ENCODE data around the gene TRIM9. TPM values are rescaled to one million over a fixed set of nuclear protein-coding genes. Genes with fewer than 3 reads are reported as not detected.

The TRIM9 gene
- total RNA-seq, 3 donors from 2014 or later: 0.72 to 8.7 (median 3.9) TPM

DNA sequence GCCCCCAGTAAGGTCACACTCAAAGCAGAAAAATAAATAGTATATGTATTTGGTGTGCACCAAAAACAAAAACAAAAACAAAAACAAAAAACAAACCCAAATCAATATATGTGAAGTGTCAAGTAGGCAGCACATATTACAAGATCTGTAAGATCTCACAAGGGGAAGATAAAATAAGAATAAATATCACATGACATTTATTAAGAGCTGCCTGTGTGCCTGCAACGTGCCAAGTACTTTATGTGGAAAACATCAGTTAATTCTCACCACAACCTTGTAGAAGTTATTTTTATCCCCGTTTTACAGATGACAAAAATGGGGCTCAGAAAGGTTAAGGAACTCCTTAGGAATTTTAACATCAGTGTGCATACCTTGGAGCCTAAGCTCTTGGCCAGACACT lies 26.6 kb downstream of the TRIM9 start:
- intact Hi-C loops (cut with DNase I, micrococcal nuclease): no loop called here
- no peaks in the 10 kb centered on the region for H3K9me3 ChIP-seq
- TF ChIP-seq, protein P1, sequence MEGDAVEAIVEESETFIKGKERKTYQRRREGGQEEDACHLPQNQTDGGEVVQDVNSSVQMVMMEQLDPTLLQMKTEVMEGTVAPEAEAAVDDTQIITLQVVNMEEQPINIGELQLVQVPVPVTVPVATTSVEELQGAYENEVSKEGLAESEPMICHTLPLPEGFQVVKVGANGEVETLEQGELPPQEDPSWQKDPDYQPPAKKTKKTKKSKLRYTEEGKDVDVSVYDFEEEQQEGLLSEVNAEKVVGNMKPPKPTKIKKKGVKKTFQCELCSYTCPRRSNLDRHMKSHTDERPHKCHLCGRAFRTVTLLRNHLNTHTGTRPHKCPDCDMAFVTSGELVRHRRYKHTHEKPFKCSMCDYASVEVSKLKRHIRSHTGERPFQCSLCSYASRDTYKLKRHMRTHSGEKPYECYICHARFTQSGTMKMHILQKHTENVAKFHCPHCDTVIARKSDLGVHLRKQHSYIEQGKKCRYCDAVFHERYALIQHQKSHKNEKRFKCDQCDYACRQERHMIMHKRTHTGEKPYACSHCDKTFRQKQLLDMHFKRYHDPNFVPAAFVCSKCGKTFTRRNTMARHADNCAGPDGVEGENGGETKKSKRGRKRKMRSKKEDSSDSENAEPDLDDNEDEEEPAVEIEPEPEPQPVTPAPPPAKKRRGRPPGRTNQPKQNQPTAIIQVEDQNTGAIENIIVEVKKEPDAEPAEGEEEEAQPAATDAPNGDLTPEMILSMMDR (IDR thresholded peaks at IDR 0.05): no peak
- no peaks in the 10 kb centered on the region for H3K36me3 ChIP-seq (ENCODE audit: low read depth)
- no peak for ATAC-seq
- no peaks in the 10 kb centered on the region for H3K4me1 ChIP-seq (ENCODE audit: low read depth)
- DNase-seq: no peak
- no peak overlapping the region for H3K4me3 ChIP-seq

DNA sequence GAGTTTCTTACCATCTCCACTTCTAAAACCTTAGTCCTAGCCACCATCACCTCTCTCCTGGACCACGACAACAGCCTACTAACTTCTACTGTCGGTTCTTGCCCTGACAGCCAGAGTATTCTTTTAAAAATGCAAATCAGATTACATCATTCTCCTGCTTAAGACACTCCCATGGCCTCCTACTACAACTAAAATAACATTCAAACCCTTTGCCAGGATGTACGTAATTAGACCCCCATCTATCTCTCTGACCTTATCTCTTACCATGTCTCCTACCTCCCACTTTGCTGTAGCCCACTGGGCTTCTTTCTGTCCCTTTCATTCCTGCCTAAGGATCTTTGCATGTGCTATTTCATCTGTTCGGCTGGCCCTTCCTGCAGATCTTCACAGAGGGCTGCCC lies 27.6 kb downstream of the TRIM9 start:
- Histone ChIP-seq H3K36me3 (ENCODE audit: low read depth) (no peaks in the 10 kb centered on the region), H3K4me1 (ENCODE audit: low read depth) (no peaks in the 10 kb centered on the region), H3K4me3 (no peak overlapping the region), H3K9me3 (no peaks in the 10 kb centered on the region)
- DNase-seq (no peak), ATAC-seq (no peak)
- intact Hi-C loops (cut with DNase I, micrococcal nuclease): no loop called here
- TF ChIP-seq, protein P1 (IDR thresholded peaks at IDR 0.05): no peak

DNA sequence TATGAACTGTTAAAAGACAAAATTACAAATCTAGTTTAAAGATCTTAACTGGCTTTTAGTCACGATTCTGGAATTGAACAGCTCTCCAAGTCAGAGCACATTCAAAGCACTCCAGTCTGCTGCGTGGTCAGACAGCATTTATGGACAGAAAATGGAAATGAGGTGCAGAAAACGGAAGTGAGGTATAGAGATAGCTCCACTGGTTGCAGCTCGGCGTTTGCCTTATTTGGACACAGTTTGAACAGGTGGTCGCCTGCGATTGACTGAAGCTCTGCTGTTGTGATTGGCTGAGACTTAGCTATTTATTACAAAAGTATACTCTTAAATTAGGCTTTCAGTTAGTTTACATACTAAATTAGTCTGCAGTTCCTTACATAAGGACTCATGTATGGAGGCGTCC lies 28.3 kb downstream of the TRIM9 start:
- TF ChIP-seq, protein P1 (IDR thresholded peaks at IDR 0.05): no peak
- Histone ChIP-seq H3K9me3 (no peaks in the 10 kb centered on the region), H3K4me1 (ENCODE audit: low read depth) (no peaks in the 10 kb centered on the region), H3K36me3 (ENCODE audit: low read depth) (no peaks in the 10 kb centered on the region), H3K4me3 (no peak overlapping the region)
- intact Hi-C loops (cut with DNase I, micrococcal nuclease): no loop called here
- no peak for DNase-seq
- no peak for ATAC-seq

DNA sequence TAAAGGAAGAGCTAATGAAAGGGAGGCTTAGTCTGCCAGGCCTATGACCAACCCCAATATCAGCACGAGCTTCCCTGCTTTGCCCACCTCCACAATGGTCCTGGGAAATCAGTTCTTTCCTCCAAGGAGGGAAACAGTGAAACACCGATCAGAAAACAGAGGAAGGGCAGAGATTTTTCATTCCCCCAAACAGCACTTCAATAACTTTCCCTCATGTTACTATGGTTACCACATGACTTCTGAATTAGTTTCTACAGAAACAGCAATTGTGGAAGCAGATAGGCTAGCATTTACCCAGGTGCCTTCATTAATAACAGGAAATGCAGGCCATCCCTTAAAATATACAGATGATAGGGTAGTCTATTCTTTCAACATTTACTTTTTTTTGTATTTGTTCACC lies 35.9 kb downstream of the TRIM9 start:
- H3K36me3 ChIP-seq (ENCODE audit: low read depth): no peaks in the 10 kb centered on the region
- no peak overlapping the region for H3K4me3 ChIP-seq
- intact Hi-C loops (cut with DNase I, micrococcal nuclease): no loop called here
- no peaks in the 10 kb centered on the region for H3K4me1 ChIP-seq (ENCODE audit: low read depth)
- ATAC-seq (no peak), DNase-seq (no peak)
- TF ChIP-seq, protein P1 (IDR thresholded peaks at IDR 0.05): no peak
- no peaks in the 10 kb centered on the region for H3K9me3 ChIP-seq

DNA sequence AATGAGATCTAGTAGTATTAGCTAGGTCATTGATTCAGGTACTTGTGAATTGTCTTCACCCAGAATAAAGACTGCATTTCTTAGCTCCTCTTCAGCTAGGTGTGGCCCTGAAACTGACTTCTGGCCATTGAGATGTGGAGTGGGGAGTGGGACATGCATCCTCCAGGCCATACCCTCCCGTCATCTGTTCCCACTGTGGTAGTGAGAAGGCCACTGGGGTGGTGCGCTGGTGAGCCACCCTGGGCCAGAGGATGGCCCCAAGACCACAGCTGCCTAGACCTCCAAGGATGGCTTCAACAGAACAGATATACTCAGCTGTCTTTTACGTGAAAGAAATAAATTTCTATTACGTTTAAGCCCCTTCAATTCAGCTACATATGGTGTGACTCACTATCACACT lies 36.5 kb downstream of the TRIM9 start:
- Histone ChIP-seq H3K9me3 (no peaks in the 10 kb centered on the region), H3K4me3 (no peak overlapping the region), H3K4me1 (ENCODE audit: low read depth) (no peaks in the 10 kb centered on the region), H3K36me3 (ENCODE audit: low read depth) (no peaks in the 10 kb centered on the region)
- TF ChIP-seq, protein P1 (IDR thresholded peaks at IDR 0.05): no peak
- intact Hi-C loops (cut with DNase I, micrococcal nuclease): no loop called here
- ATAC-seq (no peak), DNase-seq (no peak)

DNA sequence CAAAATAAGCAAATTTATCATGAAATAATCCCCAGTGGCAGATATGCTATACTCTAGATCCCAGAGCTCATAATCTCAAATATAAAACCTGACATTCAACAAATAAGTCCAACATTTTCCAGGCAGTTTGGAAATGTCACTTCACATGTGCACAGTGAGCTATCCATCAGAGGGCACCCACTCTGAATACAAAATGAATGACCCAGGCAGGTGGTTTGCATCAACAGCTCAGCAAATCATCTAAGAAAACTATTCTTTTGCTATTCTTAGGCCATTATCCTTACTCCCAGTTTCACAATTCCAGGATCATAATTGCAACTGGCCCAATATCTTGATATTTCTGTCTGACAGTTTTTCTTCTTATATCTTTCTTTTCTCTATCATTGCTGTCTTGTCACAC lies 38.5 kb downstream of the TRIM9 start:
- TF ChIP-seq, protein P1 (IDR thresholded peaks at IDR 0.05): no peak
- no peak for ATAC-seq
- H3K4me3 ChIP-seq: no peak overlapping the region
- no peaks in the 10 kb centered on the region for H3K36me3 ChIP-seq (ENCODE audit: low read depth)
- H3K9me3 ChIP-seq: no peaks in the 10 kb centered on the region
- intact Hi-C loops (cut with DNase I, micrococcal nuclease): no loop called here
- DNase-seq: no peak
- no peaks in the 10 kb centered on the region for H3K4me1 ChIP-seq (ENCODE audit: low read depth)

Data from mucosa of descending colon (tissue), 3 donors.